Astrocyte (in vitro differentiated cells and primary cell): ENCODE results near the gene MYO1E.

Experiments used
- EZH2 ChIP-seq: IDR thresholded peaks from 2 replicates; pipeline ENCODE4 v1.6.1; 2012; ENCODE audit warnings: mild to moderate bottlenecking, low read length, inconsistent platforms; ENCODE audit not compliant: insufficient read depth
- TF ChIP-seq, protein P1 (sequence below): IDR thresholded peaks from 2 replicates; pipeline ENCODE4 v1.5.1; 2011; ENCODE audit warnings: low read depth, mild to moderate bottlenecking, inconsistent platforms, low read length, moderate library complexity; ENCODE audit not compliant: insufficient read depth

DNA sequence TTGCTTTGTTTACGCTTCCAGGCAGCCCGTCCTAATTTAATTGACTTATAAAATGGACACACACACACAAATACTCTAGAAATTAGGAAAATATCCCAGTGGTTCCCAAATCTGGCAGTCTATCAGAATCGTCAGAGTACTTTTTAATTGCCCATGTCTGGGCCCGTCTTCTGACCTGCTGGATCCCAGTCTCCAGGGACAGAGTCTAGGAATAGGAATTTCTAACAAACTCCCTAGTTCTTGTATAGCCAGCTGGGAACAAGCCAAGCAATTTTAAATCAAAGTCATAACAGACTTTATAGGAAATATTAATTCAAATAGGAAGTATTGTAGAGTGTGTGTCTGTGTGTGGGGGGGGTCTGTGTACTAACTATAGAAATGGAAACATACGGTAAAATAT is 132.6 kb downstream of the MYO1E start:
- TF ChIP-seq, protein P1, sequence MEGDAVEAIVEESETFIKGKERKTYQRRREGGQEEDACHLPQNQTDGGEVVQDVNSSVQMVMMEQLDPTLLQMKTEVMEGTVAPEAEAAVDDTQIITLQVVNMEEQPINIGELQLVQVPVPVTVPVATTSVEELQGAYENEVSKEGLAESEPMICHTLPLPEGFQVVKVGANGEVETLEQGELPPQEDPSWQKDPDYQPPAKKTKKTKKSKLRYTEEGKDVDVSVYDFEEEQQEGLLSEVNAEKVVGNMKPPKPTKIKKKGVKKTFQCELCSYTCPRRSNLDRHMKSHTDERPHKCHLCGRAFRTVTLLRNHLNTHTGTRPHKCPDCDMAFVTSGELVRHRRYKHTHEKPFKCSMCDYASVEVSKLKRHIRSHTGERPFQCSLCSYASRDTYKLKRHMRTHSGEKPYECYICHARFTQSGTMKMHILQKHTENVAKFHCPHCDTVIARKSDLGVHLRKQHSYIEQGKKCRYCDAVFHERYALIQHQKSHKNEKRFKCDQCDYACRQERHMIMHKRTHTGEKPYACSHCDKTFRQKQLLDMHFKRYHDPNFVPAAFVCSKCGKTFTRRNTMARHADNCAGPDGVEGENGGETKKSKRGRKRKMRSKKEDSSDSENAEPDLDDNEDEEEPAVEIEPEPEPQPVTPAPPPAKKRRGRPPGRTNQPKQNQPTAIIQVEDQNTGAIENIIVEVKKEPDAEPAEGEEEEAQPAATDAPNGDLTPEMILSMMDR = no peak
- no peak for TF ChIP-seq EZH2
